GM13977 (cell line): ENCODE results near the gene INO80E.

Experiments used
- DNase-seq: peaks from one replicate; pipeline ENCODE4 v3.0.0; 2012; ENCODE audit warnings: low spot score
- in situ Hi-C: fragments of 300-500 bp; cut with MboI; formaldehyde crosslinking; loops from one replicate; pipeline ENCODE4 v1.12.0; 2022; ENCODE audit warnings: low sequenced_read_pairs, low pct_unique_long_range_greater_than_20kb, mixed read lengths, inconsistent platforms; ENCODE audit not compliant: unreplicated experiment
- TF ChIP-seq, protein P1 (sequence below): IDR thresholded peaks from 2 replicates; pipeline ENCODE4 v1.5.1; 2012; ENCODE audit warnings: mild to moderate bottlenecking, control low read depth; ENCODE audit not compliant: insufficient read depth; ENCODE audit errors: extremely low read depth, missing control alignments

The INO80E gene

DNA sequence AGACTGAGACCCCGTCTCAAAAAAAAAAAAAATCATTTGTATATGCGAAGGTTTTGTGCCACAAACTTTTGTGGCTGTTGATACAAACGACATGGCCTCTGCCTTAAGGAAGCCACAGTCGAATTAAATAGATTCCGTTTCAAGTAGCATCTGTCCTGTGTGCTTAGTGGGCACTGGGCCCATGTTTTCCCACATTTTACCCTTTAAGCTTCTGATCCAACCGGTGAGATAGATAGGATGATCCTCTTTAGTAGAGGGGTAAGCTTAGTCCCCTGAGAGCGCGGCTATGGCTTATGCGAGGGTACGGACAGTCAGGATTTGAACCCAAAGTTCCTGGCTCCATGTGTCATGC, 34.9 kb upstream of the INO80E start:
- TF ChIP-seq, protein P1, sequence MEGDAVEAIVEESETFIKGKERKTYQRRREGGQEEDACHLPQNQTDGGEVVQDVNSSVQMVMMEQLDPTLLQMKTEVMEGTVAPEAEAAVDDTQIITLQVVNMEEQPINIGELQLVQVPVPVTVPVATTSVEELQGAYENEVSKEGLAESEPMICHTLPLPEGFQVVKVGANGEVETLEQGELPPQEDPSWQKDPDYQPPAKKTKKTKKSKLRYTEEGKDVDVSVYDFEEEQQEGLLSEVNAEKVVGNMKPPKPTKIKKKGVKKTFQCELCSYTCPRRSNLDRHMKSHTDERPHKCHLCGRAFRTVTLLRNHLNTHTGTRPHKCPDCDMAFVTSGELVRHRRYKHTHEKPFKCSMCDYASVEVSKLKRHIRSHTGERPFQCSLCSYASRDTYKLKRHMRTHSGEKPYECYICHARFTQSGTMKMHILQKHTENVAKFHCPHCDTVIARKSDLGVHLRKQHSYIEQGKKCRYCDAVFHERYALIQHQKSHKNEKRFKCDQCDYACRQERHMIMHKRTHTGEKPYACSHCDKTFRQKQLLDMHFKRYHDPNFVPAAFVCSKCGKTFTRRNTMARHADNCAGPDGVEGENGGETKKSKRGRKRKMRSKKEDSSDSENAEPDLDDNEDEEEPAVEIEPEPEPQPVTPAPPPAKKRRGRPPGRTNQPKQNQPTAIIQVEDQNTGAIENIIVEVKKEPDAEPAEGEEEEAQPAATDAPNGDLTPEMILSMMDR, result no peak
- in situ Hi-C loops, result no loop called here
- no peak for DNase-seq

DNA sequence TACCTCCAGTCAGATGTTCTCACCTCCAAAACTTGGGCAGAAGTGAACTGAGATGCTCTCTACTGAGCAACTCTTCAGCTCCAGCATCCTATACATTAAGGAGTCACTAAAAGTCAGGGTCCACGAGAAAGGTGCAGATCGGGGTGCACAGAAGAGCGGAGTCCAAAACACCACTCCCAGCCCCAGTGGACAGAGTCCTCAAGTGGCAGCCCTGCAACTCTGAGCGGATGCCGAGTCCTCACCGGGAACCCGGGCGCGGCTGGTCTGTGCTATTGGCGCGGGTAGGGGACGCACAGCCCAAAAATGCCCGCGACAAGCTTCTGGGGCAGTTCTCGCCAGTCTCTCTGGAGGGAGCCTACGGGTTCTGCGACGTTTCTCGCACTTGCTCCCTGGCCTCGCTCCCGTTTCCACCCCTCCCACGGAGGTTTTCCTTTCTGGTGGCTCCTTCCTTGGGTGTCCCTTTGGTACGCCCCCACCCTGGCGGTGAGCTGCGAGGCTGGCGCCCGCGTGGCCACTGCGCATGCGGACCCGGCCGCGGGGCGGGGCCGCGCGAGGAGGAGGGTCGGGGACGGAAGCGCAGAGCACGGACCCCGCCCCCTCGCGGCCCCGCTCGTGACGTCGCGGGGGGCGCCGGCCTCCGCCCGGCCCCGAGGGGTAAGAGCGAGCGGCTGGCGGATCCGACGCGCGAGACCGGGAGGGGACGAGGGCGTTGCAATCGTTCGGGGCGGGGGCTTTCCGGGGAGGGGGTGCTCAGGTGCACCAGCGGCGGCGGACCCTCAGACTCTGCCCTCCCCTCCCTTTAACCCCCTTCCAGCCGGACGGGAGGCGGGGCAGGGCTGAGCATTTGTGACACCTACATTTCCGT, 34.3 kb upstream of the INO80E start, which contains the start of gene TMEM219:
Gene TMEM219 (plus strand): TSS at position 601 of the 865 bp plus-strand sequence. CDS start 1,065 bp downstream, outside the sequence.
- peak; percentile 99 for DNase-seq
- in situ Hi-C loops, result no loop called here
- TF ChIP-seq, protein P1, result peak; percentile 5

- in situ Hi-C loops, result no loop called here
- DNase-seq, result no peak
- TF ChIP-seq, protein P1, result no peak
Observed at GRCh38 chr16:29962344-29962994, 33.6 kb upstream of the INO80E start.

DNA sequence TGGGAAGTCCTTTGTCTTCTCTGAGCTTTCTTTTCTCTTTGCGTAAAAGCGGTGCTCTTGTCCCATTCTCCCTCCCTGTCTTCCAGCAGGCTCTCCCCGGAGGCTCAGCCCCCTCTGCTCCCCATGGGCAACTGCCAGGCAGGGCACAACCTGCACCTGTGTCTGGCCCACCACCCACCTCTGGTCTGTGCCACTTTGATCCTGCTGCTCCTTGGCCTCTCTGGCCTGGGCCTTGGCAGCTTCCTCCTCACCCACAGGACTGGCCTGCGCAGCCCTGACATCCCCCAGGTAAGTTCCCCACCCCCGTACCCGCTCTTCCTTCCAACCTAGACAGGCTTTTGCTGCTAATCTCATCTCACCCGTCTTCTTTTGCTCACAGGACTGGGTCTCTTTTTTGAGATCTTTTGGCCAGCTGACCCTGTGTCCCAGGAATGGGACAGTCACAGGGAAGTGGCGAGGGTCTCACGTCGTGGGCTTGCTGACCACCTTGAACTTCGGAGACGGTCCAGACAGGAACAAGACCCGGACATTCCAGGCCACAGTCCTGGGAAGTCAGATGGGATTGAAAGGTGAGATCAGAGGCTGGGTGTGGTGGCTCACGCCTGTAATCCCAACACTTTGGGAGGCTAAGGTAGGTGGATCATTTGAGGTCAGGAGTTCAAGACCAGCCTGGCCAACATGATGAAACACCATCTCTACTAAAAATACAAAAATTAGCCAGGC, 32.9 kb upstream of the INO80E start:
- TF ChIP-seq, protein P1, result no peak
- in situ Hi-C loops, result no loop called here
- no peak for DNase-seq

DNA sequence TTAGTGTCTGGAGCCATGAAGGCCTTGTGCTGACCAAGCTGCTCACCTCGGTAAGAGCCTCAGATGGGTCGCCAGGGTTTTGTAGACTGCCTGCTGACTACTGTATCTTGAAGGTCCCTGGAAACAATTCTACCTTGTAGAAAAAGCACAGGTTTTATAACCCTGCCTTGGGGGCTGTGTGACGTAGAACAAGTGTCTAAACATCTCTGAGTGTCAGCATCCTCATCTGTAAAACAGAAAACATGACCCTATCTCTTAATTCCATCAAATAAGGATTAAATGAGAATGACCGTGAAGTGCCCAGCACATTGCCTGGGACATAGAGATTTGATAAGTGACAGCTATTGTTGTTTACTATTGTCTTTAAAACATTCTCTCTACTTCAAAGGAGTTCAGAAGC, 27.8 kb upstream of the INO80E start:
- TF ChIP-seq, protein P1, result no peak
- no peak for DNase-seq
- in situ Hi-C loops, result no loop called here

- TF ChIP-seq, protein P1, result no peak
- in situ Hi-C loops, result no loop called here
- no peak for DNase-seq
Observed at GRCh38 chr16:29971304-29971703, 24.7 kb upstream of the INO80E start.
